Tongue (tissue), 2 donors: ENCODE data around the gene ESD. TPM values are rescaled to one million over a fixed set of nuclear protein-coding genes. Genes with fewer than 3 reads are reported as not detected.
"Not testable (repeated sequence)": the region's sequence is repeated elsewhere in the genome, so short reads cannot be mapped to it uniquely, and the experiment has no call there.

Source experiments
- DNase-seq: peaks from one replicate; pipeline ENCODE4 v3.0.0-alpha.2; 2015
- total RNA-seq: library from RNA; depleted of rRNA; stranded (reverse); fragments of >200 nt; gene quantifications from one replicate; pipeline ENCODE4 v1.2.3, GENCODE V29; 2014

Gene ESD
- 109 TPM for total RNA-seq

- peak; percentile 97 for DNase-seq
These were observed at the start of gene ESD for GRCh38 chr13:46796515-46797474. Gene ESD, minus strand, starts transcription at chr13:46797161. Its CDS starts 5,748 bp downstream, at chr13:46791413.

GRCh38 chr13:46846726-46847125, 49.8 kb upstream of the ESD start:
- no peak for DNase-seq

- no peak for DNase-seq
These were observed 48.2 kb upstream of the ESD start for GRCh38 chr13:46845146-46845545.

GRCh38 chr13:46844431-46844830, 47.5 kb upstream of the ESD start:
- no peak for DNase-seq

- no peak for DNase-seq
These were observed 42.4 kb upstream of the ESD start for GRCh38 chr13:46839399-46839798.

- no peak for DNase-seq
These were observed 37.7 kb upstream of the ESD start for GRCh38 chr13:46834657-46835056.

GRCh38 chr13:46831588-46832194, 34.7 kb upstream of the ESD start:
- peak; percentile 79 for DNase-seq

GRCh38 chr13:46830405-46831005, 33.5 kb upstream of the ESD start:
- no peak for DNase-seq

GRCh38 chr13:46822551-46822950, 25.6 kb upstream of the ESD start:
- DNase-seq, result no peak

GRCh38 chr13:46817838-46818476, 21.0 kb upstream of the ESD start:
- DNase-seq, result no peak

GRCh38 chr13:46817095-46817494, 20.1 kb upstream of the ESD start:
- DNase-seq, result no peak

- DNase-seq, result no peak
These were observed 19.4 kb upstream of the ESD start for GRCh38 chr13:46816371-46816770.

GRCh38 chr13:46812301-46812797, 15.4 kb upstream of the ESD start:
- no peak for DNase-seq

- DNase-seq, result no peak
These were observed 13.5 kb upstream of the ESD start for GRCh38 chr13:46810440-46810839.

- DNase-seq, result not testable (repeated sequence)
These were observed 8.0 kb upstream of the ESD start for GRCh38 chr13:46804921-46805320.

GRCh38 chr13:46804391-46804815, 7.4 kb upstream of the ESD start:
- DNase-seq, result no peak

GRCh38 chr13:46803586-46803985, 6.6 kb upstream of the ESD start:
- no peak for DNase-seq

GRCh38 chr13:46801858-46802257, 4.9 kb upstream of the ESD start:
- DNase-seq, result no peak

GRCh38 chr13:46799139-46799538, 2.2 kb upstream of the ESD start:
- DNase-seq, result no peak

GRCh38 chr13:46797501-46798237, 708 bp upstream of the ESD start:
- no peak for DNase-seq

GRCh38 chr13:46796129-46796514, 839 bp downstream of the ESD start:
- no peak for DNase-seq

- no peak for DNase-seq
These were observed 1.6 kb downstream of the ESD start for GRCh38 chr13:46795321-46795720.
